ENCODE measurements around the gene USP12. TPM values are rescaled to one million over a fixed set of nuclear protein-coding genes. Genes with fewer than 3 reads are reported as not detected.

USP12 gene
- 10 to 100 TPM; 26.2 to 39.0 (median 28.9) TPM for total RNA-seq

- no peak for TF ChIP-seq CTCF (IDR thresholded peaks at IDR 0.05; ENCODE audit: low read depth)
Measured at GRCh38 chr13:27171244-27171826, at the start of gene USP12. USP12 (minus strand) TSS chr13:27171811; CDS start chr13:27171639, 172 bp downstream.

- no peak for TF ChIP-seq CTCF (IDR thresholded peaks at IDR 0.05; ENCODE audit: low read depth)
Measured at GRCh38 chr13:27219611-27220010, 48.0 kb upstream of the USP12 start.

GRCh38 chr13:27211771-27212364, 40.3 kb upstream of the USP12 start:
- TF ChIP-seq CTCF (IDR thresholded peaks at IDR 0.05; ENCODE audit: low read depth), result no peak

- no peak for TF ChIP-seq CTCF (IDR thresholded peaks at IDR 0.05; ENCODE audit: low read depth)
Measured at GRCh38 chr13:27211271-27211670, 39.7 kb upstream of the USP12 start.

GRCh38 chr13:27208514-27208913, 36.9 kb upstream of the USP12 start:
- TF ChIP-seq CTCF (IDR thresholded peaks at IDR 0.05; ENCODE audit: low read depth), result no peak

GRCh38 chr13:27203854-27204253, 32.2 kb upstream of the USP12 start:
- TF ChIP-seq CTCF (IDR thresholded peaks at IDR 0.05; ENCODE audit: low read depth), result no peak

- TF ChIP-seq CTCF (IDR thresholded peaks at IDR 0.05; ENCODE audit: low read depth), result no peak
Measured at GRCh38 chr13:27203186-27203585, 31.6 kb upstream of the USP12 start.
